ENCODE measurements around the gene SLC4A1AP. TPM values are rescaled to one million over a fixed set of nuclear protein-coding genes. Genes with fewer than 3 reads are reported as not detected.
A peak's percentile ranks its signal among the peaks of the same experiment; 100 is the strongest.

Gene SLC4A1AP
- total and polyA plus RNA-seq, 4 donors = 7.2 to 12.3 (median 9.5) TPM

GRCh38 chr2:27653397-27653796 is 10.3 kb upstream of the SLC4A1AP start:
- peaks cover 0 to 9% (median 4%) of the 10 kb centered on the region in 4 donors for H3K4me1 ChIP-seq (ENCODE audit: control insufficient read depth in 4 of 4, insufficient read depth in 4 of 4, low read length in 3 of 4)
- H3K27ac ChIP-seq (ENCODE audit: low read depth in 1 of 2, low read length in 2 of 2) = no peak overlapping the region
- TF ChIP-seq, protein P1, sequence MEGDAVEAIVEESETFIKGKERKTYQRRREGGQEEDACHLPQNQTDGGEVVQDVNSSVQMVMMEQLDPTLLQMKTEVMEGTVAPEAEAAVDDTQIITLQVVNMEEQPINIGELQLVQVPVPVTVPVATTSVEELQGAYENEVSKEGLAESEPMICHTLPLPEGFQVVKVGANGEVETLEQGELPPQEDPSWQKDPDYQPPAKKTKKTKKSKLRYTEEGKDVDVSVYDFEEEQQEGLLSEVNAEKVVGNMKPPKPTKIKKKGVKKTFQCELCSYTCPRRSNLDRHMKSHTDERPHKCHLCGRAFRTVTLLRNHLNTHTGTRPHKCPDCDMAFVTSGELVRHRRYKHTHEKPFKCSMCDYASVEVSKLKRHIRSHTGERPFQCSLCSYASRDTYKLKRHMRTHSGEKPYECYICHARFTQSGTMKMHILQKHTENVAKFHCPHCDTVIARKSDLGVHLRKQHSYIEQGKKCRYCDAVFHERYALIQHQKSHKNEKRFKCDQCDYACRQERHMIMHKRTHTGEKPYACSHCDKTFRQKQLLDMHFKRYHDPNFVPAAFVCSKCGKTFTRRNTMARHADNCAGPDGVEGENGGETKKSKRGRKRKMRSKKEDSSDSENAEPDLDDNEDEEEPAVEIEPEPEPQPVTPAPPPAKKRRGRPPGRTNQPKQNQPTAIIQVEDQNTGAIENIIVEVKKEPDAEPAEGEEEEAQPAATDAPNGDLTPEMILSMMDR (IDR thresholded peaks at IDR 0.05; ENCODE audit: low read depth, low read length, missing input control) = no peak
- TF ChIP-seq SP1 (IDR thresholded peaks at IDR 0.05) (no peak), HNF4G (IDR thresholded peaks at IDR 0.05) (no peak), HNF4A (conservative IDR thresholded peaks at IDR 0.05) (no peak), FOXA1 (IDR thresholded peaks at IDR 0.05) (no peak), NR2F2 (IDR thresholded peaks at IDR 0.05) (no peak), ZBTB33 (IDR thresholded peaks at IDR 0.05) (no peak), ATF3 (IDR thresholded peaks at IDR 0.05) (no peak)
- DNase-seq (ENCODE audit: low spot score) = no peak
- no peak overlapping the region for H3K9ac ChIP-seq (ENCODE audit: low read depth in 1 of 2, low read length in 2 of 2)
- H3K27me3 ChIP-seq (ENCODE audit: control insufficient read depth in 4 of 4, insufficient read depth in 4 of 4, low read length in 3 of 4) = no peaks in the 10 kb centered on the region
- no peak overlapping the region for H3K4me3 ChIP-seq (ENCODE audit: low read depth in 1 of 3, low read length in 3 of 3)
- peaks cover 17 to 77% (median 55%) of the 10 kb centered on the region in 4 donors for H3K36me3 ChIP-seq (ENCODE audit: control insufficient read depth in 4 of 4, insufficient read depth in 3 of 4, low read depth in 1 of 4, low read length in 3 of 4)
- 96% methylated on average over 2 of the region's 2 CpGs for WGBS
- H3K9me3 ChIP-seq (ENCODE audit: control insufficient read depth in 4 of 4, low read length in 3 of 4) = no peaks in the 10 kb centered on the region

DNA sequence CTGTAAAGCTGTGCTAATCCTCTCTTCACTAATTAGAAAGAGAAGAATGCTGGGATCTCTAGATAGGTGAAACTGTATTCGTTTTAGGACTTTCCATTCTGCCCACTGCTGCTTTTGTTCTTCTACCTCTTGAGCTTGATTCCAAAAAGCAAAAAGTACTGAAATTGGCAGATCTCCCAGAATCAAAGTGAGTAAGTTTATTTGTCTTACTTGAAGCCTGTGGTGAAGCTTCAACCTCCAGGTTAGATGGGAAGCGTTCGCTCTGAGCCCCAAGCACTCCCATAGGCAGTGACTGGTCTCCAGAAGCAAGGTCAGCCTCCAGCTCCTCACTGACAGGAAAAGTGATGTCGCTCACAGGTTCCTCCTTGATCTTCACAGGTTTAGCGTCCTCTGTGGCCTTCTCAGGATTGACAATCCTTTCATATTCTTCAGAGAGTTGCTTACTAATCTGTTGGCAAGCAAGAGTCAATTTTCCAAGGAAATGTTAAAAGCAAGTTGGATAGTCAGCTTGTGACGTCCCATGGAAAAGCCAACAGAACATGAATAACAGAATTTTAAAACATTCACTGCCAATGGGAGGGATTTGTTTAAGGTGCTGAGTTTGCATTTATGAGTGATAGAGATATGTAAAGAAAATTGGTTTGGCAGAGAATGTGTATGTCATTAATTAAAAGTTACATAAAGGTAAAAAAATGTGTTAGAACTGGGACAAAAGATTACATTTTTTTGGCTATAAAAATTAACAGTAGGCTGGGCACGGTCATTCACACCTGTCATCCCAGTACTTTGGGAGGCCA is 8.3 kb upstream of the SLC4A1AP start:
- H3K27ac ChIP-seq (ENCODE audit: low read depth in 1 of 2, low read length in 2 of 2) = no peak overlapping the region
- peaks cover 18 to 71% (median 45%) of the 10 kb centered on the region in 4 donors for H3K36me3 ChIP-seq (ENCODE audit: control insufficient read depth in 4 of 4, insufficient read depth in 3 of 4, low read depth in 1 of 4, low read length in 3 of 4)
- TF ChIP-seq NR2F2 (IDR thresholded peaks at IDR 0.05) = no peak
- TF ChIP-seq HNF4A (conservative IDR thresholded peaks at IDR 0.05) = peak; percentile 54 to 61
- WGBS = 78% methylated on average over 7 of the region's 7 CpGs
- no peak for DNase-seq (ENCODE audit: low spot score)
- no peak overlapping the region for H3K4me3 ChIP-seq (ENCODE audit: low read depth in 1 of 3, low read length in 3 of 3)
- no peak overlapping the region for H3K9ac ChIP-seq (ENCODE audit: low read depth in 1 of 2, low read length in 2 of 2)
- peaks cover 0 to 17% (median 9%) of the 10 kb centered on the region in 4 donors for H3K4me1 ChIP-seq (ENCODE audit: control insufficient read depth in 4 of 4, insufficient read depth in 4 of 4, low read length in 3 of 4)
- no peaks in the 10 kb centered on the region for H3K27me3 ChIP-seq (ENCODE audit: control insufficient read depth in 4 of 4, insufficient read depth in 4 of 4, low read length in 3 of 4)
- no peaks in the 10 kb centered on the region for H3K9me3 ChIP-seq (ENCODE audit: control insufficient read depth in 4 of 4, low read length in 3 of 4)

- H3K4me1 ChIP-seq (ENCODE audit: control insufficient read depth in 4 of 4, insufficient read depth in 4 of 4, low read length in 3 of 4) = peaks cover 9 to 31% (median 29%) of the 10 kb centered on the region in 4 donors
- H3K9me3 ChIP-seq (ENCODE audit: control insufficient read depth in 4 of 4, low read length in 3 of 4) = no peaks in the 10 kb centered on the region
- TF ChIP-seq HNF4A (conservative IDR thresholded peaks at IDR 0.05) (no peak), FOXA2 (IDR thresholded peaks at IDR 0.05) (no peak), SP1 (IDR thresholded peaks at IDR 0.05) (no peak), HNF4G (IDR thresholded peaks at IDR 0.05) (no peak), GABPA (IDR thresholded peaks at IDR 0.05 in 1 of 2, conservative IDR thresholded peaks at IDR 0.05 in 1 of 2) (no peak), EGR1 (IDR thresholded peaks at IDR 0.05; ENCODE audit: low read depth in 2 of 2) (no peak), YY1 (IDR thresholded peaks at IDR 0.05) (no peak), ZBTB33 (IDR thresholded peaks at IDR 0.05) (no peak), FOXA1 (IDR thresholded peaks at IDR 0.05) (no peak), ATF3 (IDR thresholded peaks at IDR 0.05) (no peak), RAD21 (IDR thresholded peaks at IDR 0.05) (no peak)
- TF ChIP-seq, protein P2, sequence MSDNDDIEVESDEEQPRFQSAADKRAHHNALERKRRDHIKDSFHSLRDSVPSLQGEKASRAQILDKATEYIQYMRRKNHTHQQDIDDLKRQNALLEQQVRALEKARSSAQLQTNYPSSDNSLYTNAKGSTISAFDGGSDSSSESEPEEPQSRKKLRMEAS (IDR thresholded peaks at IDR 0.05) = no peak
- H3K36me3 ChIP-seq (ENCODE audit: control insufficient read depth in 4 of 4, insufficient read depth in 3 of 4, low read depth in 1 of 4, low read length in 3 of 4) = peaks cover 14 to 31% (median 26%) of the 10 kb centered on the region in 4 donors
- H3K4me3 ChIP-seq (ENCODE audit: low read depth in 1 of 3, low read length in 3 of 3) = no peak overlapping the region
- 89% methylated on average over 1 of the region's 1 CpG for WGBS
- DNase-seq (ENCODE audit: low spot score) = no peak
- H3K27me3 ChIP-seq (ENCODE audit: control insufficient read depth in 4 of 4, insufficient read depth in 4 of 4, low read length in 3 of 4) = no peaks in the 10 kb centered on the region
- H3K9ac ChIP-seq (ENCODE audit: low read depth in 1 of 2, low read length in 2 of 2) = no peak overlapping the region
- no peak overlapping the region for H3K27ac ChIP-seq (ENCODE audit: low read depth in 1 of 2, low read length in 2 of 2)
These were observed 2.3 kb upstream of the SLC4A1AP start for GRCh38 chr2:27661371-27661770.
